SK-N-SH treated with all-trans-retinoic acid at 6 μM for 48 hours (cell line): ENCODE data around the gene KHNYN.

Experiments used
- ATAC-seq: fragments of 200-7000 bp; cut with Tn5 transposase; 3 replicates; pipeline ENCODE4 v1.9.1; 2020; ENCODE audit warnings: mild to moderate bottlenecking, moderate library complexity
- ARNTL ChIP-seq: fragments of 450-650 bp; formaldehyde crosslinking; IDR thresholded peaks from 2 replicates; pipeline ENCODE4 v1.5.0; 2020; ENCODE audit warnings: low read depth, mild to moderate bottlenecking, moderate library complexity, borderline replicate concordance
- BACH2 ChIP-seq: fragments of 250-450 bp; sonication (Bioruptor Pico); IDR thresholded peaks from 2 replicates; pipeline ENCODE4 v1.9.0; 2021; ENCODE audit warnings: mild to moderate bottlenecking, borderline replicate concordance
- CREB5 ChIP-seq: fragments of 250-450 bp; sonication (Bioruptor Pico); IDR thresholded peaks from 2 replicates; pipeline ENCODE4 v1.5.1; 2020; ENCODE audit warnings: low read depth, mild to moderate bottlenecking, moderate library complexity
- CSDC2 ChIP-seq: fragments of 250-450 bp; sonication (Bioruptor Pico); IDR thresholded peaks from 2 replicates; pipeline ENCODE4 v1.5.0; 2020; ENCODE audit warnings: mild to moderate bottlenecking, moderate library complexity
- CSRNP3 ChIP-seq: fragments of 250-450 bp; sonication (Bioruptor Pico); IDR thresholded peaks from 2 replicates; pipeline ENCODE4 v1.5.1; 2021; ENCODE audit warnings: mild to moderate bottlenecking, moderate library complexity
- ESRRG ChIP-seq: fragments of 250-450 bp; sonication (Bioruptor Pico); IDR thresholded peaks from 2 replicates; pipeline ENCODE4 v1.6.1; 2021; ENCODE audit warnings: mild to moderate bottlenecking
- GLIS3 ChIP-seq: fragments of 250-450 bp; sonication (Bioruptor Pico); IDR thresholded peaks from 2 replicates; pipeline ENCODE4 v1.5.0; 2020; ENCODE audit warnings: mild to moderate bottlenecking, moderate library complexity
- ISL1 ChIP-seq: fragments of 250-450 bp; sonication (Bioruptor Pico); IDR thresholded peaks from 2 replicates; pipeline ENCODE4 v2.1.2; 2022; ENCODE audit warnings: mild to moderate bottlenecking, moderate library complexity
- PATZ1 ChIP-seq: fragments of 250-450 bp; sonication (Bioruptor Pico); IDR thresholded peaks from 2 replicates; pipeline ENCODE4 v1.8.0; 2020; ENCODE audit warnings: mild to moderate bottlenecking, moderate library complexity, borderline replicate concordance
- POU6F1 ChIP-seq: fragments of 250-450 bp; sonication (Bioruptor Pico); IDR thresholded peaks from 2 replicates; pipeline ENCODE4 v1.8.0; 2021; ENCODE audit warnings: low read depth, mild to moderate bottlenecking, moderate library complexity, borderline replicate concordance
- PPARA ChIP-seq: fragments of 250-450 bp; sonication (Bioruptor Pico); IDR thresholded peaks from 2 replicates; pipeline ENCODE4 v1.5.0; 2020; ENCODE audit warnings: mild to moderate bottlenecking, borderline replicate concordance
- RARB ChIP-seq: fragments of 250-450 bp; sonication (Bioruptor Pico); IDR thresholded peaks from 2 replicates; pipeline ENCODE4 v1.8.0; 2021; ENCODE audit warnings: mild to moderate bottlenecking, moderate library complexity
- SNAI2 ChIP-seq: fragments of 250-450 bp; sonication (Bioruptor Pico); IDR thresholded peaks from 2 replicates; pipeline ENCODE4 v1.5.0; 2020; ENCODE audit warnings: mild to moderate bottlenecking, moderate library complexity
- TOX ChIP-seq: fragments of 250-450 bp; sonication (Bioruptor Pico); IDR thresholded peaks from 2 replicates; pipeline ENCODE4 v1.8.0; 2021; ENCODE audit warnings: mild to moderate bottlenecking, moderate library complexity, borderline replicate concordance
- TSHZ2 ChIP-seq: fragments of 250-450 bp; sonication (Bioruptor Pico); IDR thresholded peaks from 2 replicates; pipeline ENCODE4 v1.5.0; 2020; ENCODE audit warnings: mild to moderate bottlenecking, moderate library complexity
- ZC3H10 ChIP-seq: fragments of 250-450 bp; sonication (Bioruptor Pico); IDR thresholded peaks from 2 replicates; pipeline ENCODE4 v1.5.1; 2021; ENCODE audit warnings: mild to moderate bottlenecking, moderate library complexity
- ZFP3 ChIP-seq: fragments of 250-450 bp; sonication (Bioruptor Pico); IDR thresholded peaks from 2 replicates; pipeline ENCODE4 v1.5.0; 2020; ENCODE audit warnings: mild to moderate bottlenecking, moderate library complexity
- ZFP30 ChIP-seq: fragments of 450-650 bp; formaldehyde crosslinking; IDR thresholded peaks from 2 replicates; pipeline ENCODE4 v1.5.0; 2022; ENCODE audit warnings: mild to moderate bottlenecking, moderate library complexity
- ZNF565 ChIP-seq: fragments of 450-650 bp; formaldehyde crosslinking; conservative IDR thresholded peaks from 2 replicates; pipeline ENCODE4 v1.5.0; 2020; ENCODE audit warnings: low read depth, mild to moderate bottlenecking, moderate library complexity
- ZNF70 ChIP-seq: fragments of 450-650 bp; formaldehyde crosslinking; IDR thresholded peaks from 2 replicates; pipeline ENCODE4 v1.5.0; 2020; ENCODE audit warnings: mild to moderate bottlenecking, moderate library complexity
- ZNF8 ChIP-seq: fragments of 450-650 bp; formaldehyde crosslinking; IDR thresholded peaks from 2 replicates; pipeline ENCODE4 v1.5.0; 2020; ENCODE audit warnings: mild to moderate bottlenecking, moderate library complexity

KHNYN gene

GRCh38 chr14:24416932-24417619, 12.7 kb upstream of the KHNYN start:
- no peak for TF ChIP-seq SNAI2 (CRISPR knock-in tag)
- no peak for TF ChIP-seq ZC3H10
- TF ChIP-seq ZNF565 (CRISPR knock-in tag) = no peak
- no peak for TF ChIP-seq CSRNP3 (CRISPR knock-in tag)
- no peak for TF ChIP-seq ZFP30 (CRISPR knock-in tag)
- no peak for TF ChIP-seq ZNF70 (CRISPR knock-in tag)
- no peak for TF ChIP-seq CSDC2
- TF ChIP-seq ZNF8 (CRISPR knock-in tag) = no peak
- TF ChIP-seq ISL1 (CRISPR knock-in tag) = no peak
- no peak for TF ChIP-seq RARB (CRISPR knock-in tag)
- ATAC-seq = no peak

- no peak; the same call in 1 of the 3 replicates for ATAC-seq
- no peak for TF ChIP-seq ZFP30 (CRISPR knock-in tag)
- no peak for TF ChIP-seq ZFP3 (CRISPR knock-in tag)
- TF ChIP-seq TOX (CRISPR knock-in tag) = no peak
- TF ChIP-seq ZNF70 (CRISPR knock-in tag) = no peak
- TF ChIP-seq POU6F1 = no peak
- TF ChIP-seq GLIS3 = no peak
- no peak for TF ChIP-seq PPARA
- no peak for TF ChIP-seq ARNTL
- TF ChIP-seq BACH2 = no peak
- no peak for TF ChIP-seq ZC3H10
- no peak for TF ChIP-seq ESRRG (CRISPR knock-in tag)
- TF ChIP-seq CSRNP3 (CRISPR knock-in tag) = no peak
- TF ChIP-seq ZNF565 (CRISPR knock-in tag) = no peak
- TF ChIP-seq PATZ1 (CRISPR knock-in tag) = no peak
- TF ChIP-seq ISL1 (CRISPR knock-in tag) = no peak
- TF ChIP-seq CSDC2 = no peak
- no peak for TF ChIP-seq CREB5
- TF ChIP-seq SNAI2 (CRISPR knock-in tag) = no peak
- TF ChIP-seq TSHZ2 (CRISPR knock-in tag) = no peak
Observed at GRCh38 chr14:24417832-24418491, 11.8 kb upstream of the KHNYN start.
